ENCODE results near the gene UST.

DNA sequence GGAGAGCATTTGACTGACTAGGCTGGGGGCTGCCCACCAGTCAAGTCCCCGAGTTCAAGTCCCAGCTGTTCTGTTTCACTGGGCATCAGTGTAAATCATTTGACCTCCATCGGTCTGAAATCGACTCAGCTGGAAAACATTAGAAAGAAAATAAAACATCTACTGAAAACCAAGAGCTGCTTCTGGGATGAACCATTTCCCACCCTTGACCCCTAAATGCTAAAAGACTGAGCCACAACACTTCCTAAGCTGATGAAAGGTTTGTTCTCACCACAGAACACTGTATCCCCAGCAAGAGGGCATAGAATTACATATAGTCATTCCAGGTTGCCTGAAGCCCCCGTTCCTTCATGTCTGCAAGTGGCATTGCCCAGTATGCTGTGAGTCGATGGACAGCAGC, 333.7 kb downstream of the UST start:
- TF ChIP-seq, protein P1, sequence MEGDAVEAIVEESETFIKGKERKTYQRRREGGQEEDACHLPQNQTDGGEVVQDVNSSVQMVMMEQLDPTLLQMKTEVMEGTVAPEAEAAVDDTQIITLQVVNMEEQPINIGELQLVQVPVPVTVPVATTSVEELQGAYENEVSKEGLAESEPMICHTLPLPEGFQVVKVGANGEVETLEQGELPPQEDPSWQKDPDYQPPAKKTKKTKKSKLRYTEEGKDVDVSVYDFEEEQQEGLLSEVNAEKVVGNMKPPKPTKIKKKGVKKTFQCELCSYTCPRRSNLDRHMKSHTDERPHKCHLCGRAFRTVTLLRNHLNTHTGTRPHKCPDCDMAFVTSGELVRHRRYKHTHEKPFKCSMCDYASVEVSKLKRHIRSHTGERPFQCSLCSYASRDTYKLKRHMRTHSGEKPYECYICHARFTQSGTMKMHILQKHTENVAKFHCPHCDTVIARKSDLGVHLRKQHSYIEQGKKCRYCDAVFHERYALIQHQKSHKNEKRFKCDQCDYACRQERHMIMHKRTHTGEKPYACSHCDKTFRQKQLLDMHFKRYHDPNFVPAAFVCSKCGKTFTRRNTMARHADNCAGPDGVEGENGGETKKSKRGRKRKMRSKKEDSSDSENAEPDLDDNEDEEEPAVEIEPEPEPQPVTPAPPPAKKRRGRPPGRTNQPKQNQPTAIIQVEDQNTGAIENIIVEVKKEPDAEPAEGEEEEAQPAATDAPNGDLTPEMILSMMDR (conservative IDR thresholded peaks at IDR 0.05 in 1 of 2, IDR thresholded peaks at IDR 0.05 in 1 of 2; ENCODE audit: extremely low read depth in 1 of 2, insufficient read depth in 1 of 2, low read depth in 1 of 2, low read length in 2 of 2): no peak
- TF ChIP-seq EZH2 (IDR thresholded peaks at IDR 0.05; ENCODE audit: borderline replicate concordance, low read length): no peak

Measured in mammary epithelial cell (primary cell).